Naive thymus-derived CD4-positive, alpha-beta T cell (primary cell): ENCODE measurements around the gene COQ5. TPM values are rescaled to one million over a fixed set of nuclear protein-coding genes. Genes with fewer than 3 reads are reported as not detected.
"Not testable (repeated sequence)": the region's sequence is repeated elsewhere in the genome, so short reads cannot be mapped to it uniquely, and the experiment has no call there.

Experiments used
- ATAC-seq: fragments of 150-1000 bp; cut with Tn5 transposase; 2 replicates; pipeline ENCODE4 v1.10.0; 2021; ENCODE audit warnings: mild to moderate bottlenecking, moderate library complexity
- CTCF ChIA-PET: fragments of 350-600 bp; sonication (Branson Sonifier 250); formaldehyde crosslinking; loops from one replicate; lab custom pipeline; 2021; ENCODE audit warnings: antibody characterized with exemption; lab: Charles Lee
- POLR2A ChIA-PET: fragments of 350-600 bp; sonication (Branson Sonifier 250); formaldehyde crosslinking; loops from one replicate; lab custom pipeline; 2021; ENCODE audit warnings: antibody characterized with exemption, inconsistent platforms; lab: Charles Lee
- DNase-seq, 9 donors: peaks; one replicate each; pipeline versions ENCODE4 v3.0.0 to v3.0.0-alpha.2; 2020 to 2022; ENCODE audit warnings: mixed read lengths in 1 of 9
- H3K27ac ChIP-seq: one replicate; pipeline ENCODE4 v1.7.0; 2013; ENCODE audit warnings: mild to moderate bottlenecking, low read depth, low read length, moderate library complexity
- H3K27me3 ChIP-seq, 2 donors: one replicate each; pipeline ENCODE4 v1.7.0; 2013; ENCODE audit warnings: low read length in 2 of 2, mild to moderate bottlenecking in 2 of 2, moderate library complexity in 2 of 2; ENCODE audit not compliant: control insufficient read depth in 2 of 2, insufficient read depth in 2 of 2
- H3K36me3 ChIP-seq, 3 experiments: 1 replicate in 2 of 3; 2 replicates in 1 of 3; pipeline ENCODE4 v1.7.0; 2013; ENCODE audit warnings: low read length in 3 of 3, mild to moderate bottlenecking in 3 of 3, moderate library complexity in 1 of 3; ENCODE audit not compliant: insufficient read depth in 3 of 3, control insufficient read depth in 2 of 3
- H3K4me1 ChIP-seq, 2 donors: one replicate each; pipeline ENCODE4 v1.7.0; 2013; ENCODE audit warnings: low read length in 2 of 2, mild to moderate bottlenecking in 2 of 2, moderate library complexity in 1 of 2; ENCODE audit not compliant: control insufficient read depth in 2 of 2, insufficient read depth in 2 of 2
- H3K4me3 ChIP-seq: 2 replicates; pipeline ENCODE4 v1.7.0; 2013; ENCODE audit warnings: mild to moderate bottlenecking, low read length
- H3K9me3 ChIP-seq, 3 experiments: 1 replicate in 2 of 3; 2 replicates in 1 of 3; pipeline ENCODE4 v1.7.0; 2013; ENCODE audit warnings: low read length in 3 of 3; ENCODE audit not compliant: control insufficient read depth in 2 of 3
- H3K27ac Mint-ChIP-seq, 9 donors: one replicate each; pipeline ENCODE4 v1.8.0; 2020 to 2022; ENCODE audit warnings: mixed read lengths in 9 of 9, mild to moderate bottlenecking in 8 of 9, moderate library complexity in 5 of 9, inconsistent platforms in 2 of 9
- H3K27me3 Mint-ChIP-seq, 5 donors: one replicate each; pipeline ENCODE4 v1.8.0; 2021 to 2022; ENCODE audit warnings: mixed read lengths in 5 of 5, mild to moderate bottlenecking in 1 of 5
- H3K36me3 Mint-ChIP-seq, 5 donors: one replicate each; pipeline ENCODE4 v1.8.0; 2020 to 2022; ENCODE audit warnings: mixed read lengths in 5 of 5, mild to moderate bottlenecking in 3 of 5, inconsistent platforms in 1 of 5
- H3K4me1 Mint-ChIP-seq, 7 donors: one replicate each; pipeline ENCODE4 v1.8.0; 2020 to 2022; ENCODE audit warnings: mixed read lengths in 7 of 7, mild to moderate bottlenecking in 3 of 7, inconsistent platforms in 1 of 7
- H3K4me3 Mint-ChIP-seq, 10 donors: one replicate each; pipeline ENCODE4 v1.8.0; 2020 to 2022; ENCODE audit warnings: mild to moderate bottlenecking in 10 of 10, mixed read lengths in 10 of 10, moderate library complexity in 6 of 10, inconsistent platforms in 2 of 10
- H3K9me3 Mint-ChIP-seq, 11 donors: one replicate each; pipeline ENCODE4 v1.8.0; 2020 to 2022; ENCODE audit warnings: mixed read lengths in 11 of 11, mild to moderate bottlenecking in 4 of 11, inconsistent platforms in 1 of 11, moderate library complexity in 1 of 11
- intact Hi-C, 2 donors: fragments of 100-400 bp; cut with micrococcal nuclease; formaldehyde crosslinking; loops; one replicate each; pipeline ENCODE4 v1.15.1; 2023
- polyA plus RNA-seq, 2 donors: library from polyadenylated mRNA; unstranded; fragments of 300-500 nt; fragmentation: Illumina TruSeq; gene quantifications; one replicate each; pipeline ENCODE4 v1.2.3, GENCODE V29; 2021
- total RNA-seq, 6 experiments: library from RNA in 5 of 6; stranded (reverse) in 5 of 6; gene quantifications; 1 replicate in 5 of 6; 2 replicates in 1 of 6; pipeline ENCODE4 v1.2.3 and lab custom pipeline; 2021 to 2026

The COQ5 gene
- total and polyA plus RNA-seq, 7 experiments from 2014 or later: 11.3 to 49.0 (median 23.5) TPM

DNA sequence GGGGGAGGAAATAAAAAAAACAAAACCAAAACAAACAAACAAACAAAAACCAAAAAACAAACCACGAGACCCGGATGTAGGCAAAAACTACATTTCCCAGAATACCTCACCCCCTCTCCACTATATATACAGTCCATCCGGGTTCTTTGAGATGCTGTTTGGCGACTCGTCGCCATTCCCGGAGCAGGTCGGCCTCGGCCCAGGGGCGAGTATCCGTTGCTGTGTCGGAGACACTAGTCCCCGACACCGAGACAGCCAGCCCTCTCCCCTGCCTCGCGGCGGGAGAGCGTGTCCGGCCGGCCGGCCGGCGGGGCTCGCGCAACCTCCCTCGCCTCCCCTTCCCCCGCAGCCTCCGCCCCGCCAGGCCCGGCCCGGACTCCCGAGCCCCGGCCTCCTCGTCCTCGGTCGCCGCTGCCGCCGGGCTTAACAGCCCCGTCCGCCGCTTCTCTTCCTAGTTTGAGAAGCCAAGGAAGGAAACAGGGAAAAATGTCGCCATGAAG lies 5.3 kb upstream of the COQ5 start, which contains the start of gene RNF10:
TSS of gene RNF10 (plus strand) at position 154 of the 500 bp plus-strand sequence. CDS start 456 bp downstream, outside the sequence.
- H3K27ac Mint-ChIP-seq: peak within 1 kb of the TSS; percentile 90 to 95 (median 95)
- peaks cover 28 to 57% (median 54%) of the 10 kb centered on the region in 7 donors for H3K4me1 Mint-ChIP-seq
- peak within 1 kb of the TSS; percentile 87 to 98 (median 96) for H3K4me3 Mint-ChIP-seq
- intact Hi-C loops: loop anchor here (1.0 to 10.0 kb wide), 11 partner anchors 38 to 931 kb away; partner anchors contain the start of genes COX6A1 (in 2 of the 2), POP5 (in 2 of the 2), C12orf43 (in 1 of the 2) and DYNLL1 (in 1 of the 2)
- POLR2A ChIA-PET: interaction anchor here (0.9 to 3.8 kb wide), 7 partner anchors 27 to 333 kb away, joined by 3 to 26 read pairs (median 5); partner anchors contain the start of genes DYNLL1, POP5, RNU4-1 and RPLP0
- peak; percentile 84 for ATAC-seq
- peaks cover 0 to 2% (median 0%) of the 10 kb centered on the region in 11 donors for H3K9me3 Mint-ChIP-seq
- Histone ChIP-seq H3K27ac (peak within 1 kb of the TSS; percentile 97), H3K27me3 (no peaks in the 10 kb centered on the region), H3K4me3 (peak within 1 kb of the TSS; percentile 92), H3K4me1 (peaks cover 34 to 40% of the 10 kb centered on the region in 2 donors), H3K9me3 (no peaks in the 10 kb centered on the region), H3K36me3 (peaks cover 0 to 10% (median 0%) of the 10 kb centered on the region in 3 experiments)
- peaks cover 0 to 17% (median 0%) of the 10 kb centered on the region in 5 donors for H3K36me3 Mint-ChIP-seq
- H3K27me3 Mint-ChIP-seq: peaks cover 0 to 2% (median 0%) of the 10 kb centered on the region in 5 donors
- peak; percentile 61 to 88 (median 85) for DNase-seq
- CTCF ChIA-PET: no interaction called here

- H3K36me3 Mint-ChIP-seq: peaks cover 0 to 14% (median 0%) of the 10 kb centered on the region in 5 donors
- intact Hi-C loops: loop anchor here (5.0 to 10.0 kb wide), 4 partner anchors 215 to 932 kb away; partner anchors contain the start of genes C12orf43 (in 1 of the 2) and PRKAB1 (in 1 of the 2)
- H3K4me1 Mint-ChIP-seq: peaks cover 17 to 52% (median 45%) of the 10 kb centered on the region in 7 donors
- Histone ChIP-seq H3K4me3 (no peak overlapping the region), H3K4me1 (peaks cover 19 to 25% of the 10 kb centered on the region in 2 donors), H3K9me3 (no peaks in the 10 kb centered on the region), H3K36me3 (peaks cover 0 to 12% (median 0%) of the 10 kb centered on the region in 3 experiments), H3K27me3 (no peaks in the 10 kb centered on the region), H3K27ac (no peak overlapping the region)
- H3K27me3 Mint-ChIP-seq: peaks cover 0 to 2% (median 0%) of the 10 kb centered on the region in 5 donors
- ATAC-seq (no peak), DNase-seq (no peak)
- H3K9me3 Mint-ChIP-seq: peaks cover 0 to 2% (median 0%) of the 10 kb centered on the region in 11 donors
- ChIA-PET POLR2A (interaction anchor here (0.7 to 1.2 kb wide), 5 partner anchors 9 to 64 kb away, joined by 3 to 4 read pairs (median 3); no protein-coding TSS in a partner anchor), CTCF (interaction anchor here (0.6 to 2.0 kb wide), 5 partner anchors 11 to 379 kb away, joined by 3 to 4 read pairs (median 3); partner anchors contain the start of gene SRSF9)
- peak overlapping the region in 4 of 10 donors; percentile 2 to 44 (median 20) for H3K4me3 Mint-ChIP-seq
- peak overlapping the region in 3 of 9 donors; percentile 10 to 47 (median 16) for H3K27ac Mint-ChIP-seq
Measured at GRCh38 chr12:120532701-120533238, 3.8 kb upstream of the COQ5 start.

DNA sequence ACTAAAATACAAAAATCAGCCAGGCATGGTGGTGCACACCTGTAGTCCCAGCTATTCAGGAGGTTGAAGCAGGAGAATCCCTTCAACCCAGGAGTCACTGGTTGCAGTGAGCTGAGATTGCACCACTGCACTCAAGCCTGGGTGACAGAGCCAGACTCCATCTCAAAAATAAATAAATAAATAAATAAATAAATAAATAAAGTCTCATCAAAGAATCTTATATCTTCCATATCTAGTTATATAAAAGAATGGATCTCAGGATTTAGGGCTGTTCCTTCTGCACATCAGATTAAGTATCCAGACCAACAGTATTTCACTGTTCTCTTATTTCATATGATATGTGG lies 1.4 kb upstream of the COQ5 start:
- Mint-ChIP-seq H3K4me1 (peaks cover 10 to 35% (median 28%) of the 10 kb centered on the region in 7 donors), H3K36me3 (peaks cover 0 to 12% (median 0%) of the 10 kb centered on the region in 5 donors)
- H3K9me3 ChIP-seq: not testable (repeated sequence)

DNA sequence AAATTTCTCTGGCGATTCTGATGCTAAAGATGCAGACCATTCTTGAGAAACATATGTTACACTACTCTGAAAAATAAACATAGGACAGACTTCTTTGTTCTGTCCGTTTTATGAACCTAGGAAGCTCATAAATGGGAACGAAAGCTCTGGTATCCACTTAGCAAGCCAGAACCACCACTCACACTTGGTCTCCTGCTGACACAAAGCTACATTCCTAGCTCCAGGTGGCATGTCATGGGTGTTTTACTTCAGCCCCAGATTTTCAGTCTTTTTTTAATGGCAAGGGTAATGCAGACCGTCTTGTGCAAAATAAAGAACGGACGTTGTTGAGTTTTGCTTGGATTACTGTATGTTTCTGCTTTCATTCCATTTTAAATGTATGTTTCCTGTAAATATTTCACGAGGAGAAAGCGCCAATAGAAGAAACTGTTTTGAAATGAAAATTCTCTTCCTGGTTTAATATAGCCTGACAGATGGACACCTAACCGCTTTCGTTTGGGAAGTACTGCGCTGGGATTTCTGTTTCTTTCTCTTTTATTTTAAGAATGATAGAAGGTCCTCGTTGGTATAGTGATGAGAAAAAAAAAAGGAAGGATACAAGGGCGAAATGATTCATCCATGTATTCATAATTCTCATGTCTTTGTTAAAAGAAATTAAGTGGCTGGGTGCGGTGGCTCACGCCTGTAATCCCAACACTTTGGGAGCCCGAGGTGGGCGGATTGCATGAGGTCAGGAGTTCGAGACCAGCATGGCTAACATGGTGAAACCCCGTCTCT lies 871 bp upstream of the COQ5 start:
- peak overlapping the region; percentile 75 for H3K4me3 ChIP-seq
- CTCF ChIA-PET: interaction anchor here (0.9 to 1.2 kb wide), 3 partner anchors 31 to 1594 kb away, joined by 3 to 4 read pairs (median 3); no protein-coding TSS in a partner anchor
- DNase-seq: peak in 2 of 9 donors; percentile 11 to 24

More for the DNA sequence above, 1.4 kb upstream of the COQ5 start:
- peak overlapping the region in 6 of 9 donors; percentile 14 to 98 (median 96) for H3K27ac Mint-ChIP-seq
- H3K4me3 ChIP-seq, ATAC-seq, H3K4me1 ChIP-seq, DNase-seq, H3K27me3 ChIP-seq, H3K9me3 Mint-ChIP-seq, H3K27ac ChIP-seq, CTCF ChIA-PET, H3K27me3 Mint-ChIP-seq: not testable (repeated sequence)
- H3K36me3 ChIP-seq: peaks cover 0 to 12% (median 0%) of the 10 kb centered on the region in 3 experiments
- intact Hi-C loops: loop anchor here (5.0 to 10.0 kb wide), 4 partner anchors 213 to 934 kb away; partner anchors contain the start of genes C12orf43 (in 1 of the 2) and PRKAB1 (in 1 of the 2)
- POLR2A ChIA-PET: interaction anchor here (1.2 kb wide), 1 partner anchor 34 kb away, joined by 5 read pairs; no protein-coding TSS in a partner anchor
- peak overlapping the region in 9 of 10 donors; percentile 3 to 100 (median 99) for H3K4me3 Mint-ChIP-seq

DNA sequence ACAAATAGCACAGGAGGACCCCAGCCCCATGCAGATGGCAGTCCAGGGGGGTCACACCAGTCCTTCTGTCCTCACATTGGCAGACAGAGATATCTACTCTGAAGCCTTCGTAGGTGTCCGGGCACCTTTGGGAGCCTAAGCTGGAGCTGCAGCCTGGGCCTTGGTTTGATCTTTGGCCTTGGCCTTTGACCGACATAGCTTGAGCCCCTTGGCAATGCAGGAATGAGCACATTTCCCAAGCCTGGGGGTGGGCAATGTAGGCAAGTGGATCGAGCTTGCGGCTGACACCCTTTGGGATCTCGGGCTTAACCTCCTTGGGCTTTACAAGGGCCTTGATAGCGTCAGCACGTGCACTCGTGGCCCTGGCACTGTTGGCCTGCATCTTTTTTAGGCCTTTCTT lies 6.4 kb downstream of the COQ5 start:
- Histone ChIP-seq H3K4me1 (no peaks in the 10 kb centered on the region), H3K4me3 (no peak overlapping the region), H3K27me3 (no peaks in the 10 kb centered on the region), H3K9me3 (no peaks in the 10 kb centered on the region), H3K36me3 (peaks cover 0 to 8% (median 0%) of the 10 kb centered on the region in 3 experiments), H3K27ac (no peak overlapping the region)
- ATAC-seq (no peak), DNase-seq (no peak)
- Mint-ChIP-seq H3K27ac (no peak overlapping the region), H3K4me1 (peaks cover 5 to 6% (median 5%) of the 10 kb centered on the region in 7 donors), H3K4me3 (no peak overlapping the region), H3K36me3 (peaks cover 0 to 7% (median 4%) of the 10 kb centered on the region in 5 donors), H3K9me3 (no peaks in the 10 kb centered on the region), H3K27me3 (no peaks in the 10 kb centered on the region)
- ChIA-PET CTCF (interaction anchor here (0.6 kb wide), 1 partner anchor 14 kb away, joined by 7 read pairs; no protein-coding TSS in a partner anchor), POLR2A (no interaction called here)
- intact Hi-C loops: no loop called here

More for the DNA sequence above, 871 bp upstream of the COQ5 start:
- Histone ChIP-seq H3K27ac (peak overlapping the region; percentile 88), H3K4me1 (no peaks in the 10 kb centered on the region), H3K9me3 (no peaks in the 10 kb centered on the region), H3K27me3 (no peaks in the 10 kb centered on the region), H3K36me3 (peaks cover 0 to 11% (median 0%) of the 10 kb centered on the region in 3 experiments)
- intact Hi-C loops: loop anchor here (1.0 to 10.0 kb wide), 9 partner anchors 34 to 935 kb away; partner anchors contain the start of genes DYNLL1 (in 2 of the 2), C12orf43 (in 1 of the 2), MLEC (in 1 of the 2) and POP5 (in 1 of the 2)
- H3K27me3 Mint-ChIP-seq: peaks cover 0 to 2% (median 0%) of the 10 kb centered on the region in 5 donors
- no peak for ATAC-seq
- peak overlapping the region; percentile 96 to 100 (median 98) for H3K27ac Mint-ChIP-seq
- H3K4me3 Mint-ChIP-seq: peak overlapping the region; percentile 93 to 100 (median 99)
- peaks cover 10 to 30% (median 25%) of the 10 kb centered on the region in 7 donors for H3K4me1 Mint-ChIP-seq
- peaks cover 0 to 2% (median 0%) of the 10 kb centered on the region in 11 donors for H3K9me3 Mint-ChIP-seq
- POLR2A ChIA-PET: interaction anchor here (1.2 to 1.8 kb wide), 5 partner anchors 26 to 61 kb away, joined by 5 to 14 read pairs (median 8); partner anchors contain the start of genes DYNLL1, POP5 and SRSF9
- H3K36me3 Mint-ChIP-seq: peaks cover 0 to 8% (median 0%) of the 10 kb centered on the region in 5 donors
